HG03378 (cell line): ENCODE results near the gene TBX6.

Experiments
- ATAC-seq: cut with Tn5 transposase; IDR thresholded peaks from one replicate; pipeline ENCODE4 v1.9.1; 2021; ENCODE audit warnings: mild to moderate bottlenecking, moderate library complexity; ENCODE audit not compliant: unreplicated experiment

Gene TBX6

GRCh38 chr16:30113711-30114333 lies 22.1 kb upstream of the TBX6 start:
- ATAC-seq = no peak

- no peak for ATAC-seq
These were observed 21.4 kb upstream of the TBX6 start, which contains the start of gene GDPD3 for GRCh38 chr16:30113031-30113710. Gene GDPD3 (minus strand): TSS chr16:30113537. CDS start chr16:30113478, 59 bp downstream.

GRCh38 chr16:30112197-30113030 lies 20.7 kb upstream of the TBX6 start:
- ATAC-seq = no peak

- ATAC-seq = no peak
These were observed 18.9 kb upstream of the TBX6 start for GRCh38 chr16:30110661-30111060.

GRCh38 chr16:30108059-30108850 lies 16.5 kb upstream of the TBX6 start:
- no peak for ATAC-seq

GRCh38 chr16:30104492-30104891 lies 12.8 kb upstream of the TBX6 start:
- no peak for ATAC-seq

- no peak for ATAC-seq
These were observed 12.4 kb upstream of the TBX6 start for GRCh38 chr16:30104090-30104489.

- no peak for ATAC-seq
These were observed 5.3 kb upstream of the TBX6 start for GRCh38 chr16:30096862-30097563.

- ATAC-seq = no peak
These were observed 4.6 kb upstream of the TBX6 start, which contains the start of gene YPEL3 for GRCh38 chr16:30096105-30096861. Gene YPEL3 (minus strand): TSS chr16:30096213. CDS start chr16:30095482, 731 bp downstream.

GRCh38 chr16:30095166-30096078 lies 3.7 kb upstream of the TBX6 start:
- no peak for ATAC-seq

- no peak for ATAC-seq
These were observed 2.9 kb upstream of the TBX6 start for GRCh38 chr16:30094541-30095165.

GRCh38 chr16:30092373-30093010 lies 768 bp upstream of the TBX6 start:
- ATAC-seq = peak; percentile 54

- no peak for ATAC-seq
These were observed 953 bp downstream of the TBX6 start for GRCh38 chr16:30090610-30091331.

- no peak for ATAC-seq
These were observed 2.7 kb downstream of the TBX6 start for GRCh38 chr16:30088832-30089624.

GRCh38 chr16:30088237-30088831 lies 3.4 kb downstream of the TBX6 start:
- no peak for ATAC-seq
